ENCODE measurements around the gene ABCC6. TPM values are rescaled to one million over a fixed set of nuclear protein-coding genes. Genes with fewer than 3 reads are reported as not detected.
"Not testable (repeated sequence)": the region's sequence is repeated elsewhere in the genome, so short reads cannot be mapped to it uniquely, and the experiment has no call there.

Gene ABCC6
- polyA plus RNA-seq, 3 donors, result 6.1 to 16.5 (median 14.7) TPM

- Mint-ChIP-seq H3K4me3 (no peak overlapping the region), H3K27me3 (ENCODE audit: low read depth in 3 of 3) (no peaks in the 10 kb centered on the region), H3K36me3 (peaks cover 62 to 78% of the 10 kb centered on the region in 2 donors), H3K27ac (no peak overlapping the region), H3K4me1 (no peaks in the 10 kb centered on the region), H3K9me3 (peaks cover 15 to 36% (median 26%) of the 10 kb centered on the region in 7 donors)
- Histone ChIP-seq H3K9me3 (replicated peaks in 1 of 2; ENCODE audit: control insufficient read depth in 1 of 2, insufficient read depth in 1 of 2, low read length in 2 of 2) (peaks cover 18% of the 10 kb centered on the region in 2 donors), H3K79me2 (ENCODE audit: insufficient read depth, low read length) (no peaks in the 10 kb centered on the region), H3K9ac (ENCODE audit: insufficient read depth, low read length, poor library complexity, severe bottlenecking) (no peak overlapping the region), H3K36me3 (replicated peaks in 1 of 2; ENCODE audit: control insufficient read depth in 1 of 2, insufficient read depth in 2 of 2, low read length in 2 of 2) (peaks cover 22 to 85% of the 10 kb centered on the region in 2 donors), H3K27ac (ENCODE audit: low read depth in 1 of 2, low read length in 2 of 2) (no peak overlapping the region), H3K4me2 (replicated peaks; ENCODE audit: extremely low read depth, low read length, poor library complexity, severe bottlenecking) (no peak overlapping the region), H3K4me1 (ENCODE audit: control insufficient read depth in 1 of 2, insufficient read depth in 2 of 2, low read length in 2 of 2) (no peaks in the 10 kb centered on the region), H3K4me3 (replicated peaks in 1 of 3; ENCODE audit: low read depth in 2 of 3, low read length in 3 of 3) (no peak overlapping the region), H4K20me1 (ENCODE audit: insufficient read depth, low read length) (no peaks in the 10 kb centered on the region), H3K27me3 (ENCODE audit: control insufficient read depth in 2 of 2, insufficient read depth in 2 of 2, low read length in 2 of 2) (no peaks in the 10 kb centered on the region), H2AFZ (ENCODE audit: insufficient read depth, low read depth, low read length, poor library complexity, severe bottlenecking) (no peak overlapping the region)
- intact Hi-C loops (cut with micrococcal nuclease), result no loop called here
- TF ChIP-seq, protein P1, sequence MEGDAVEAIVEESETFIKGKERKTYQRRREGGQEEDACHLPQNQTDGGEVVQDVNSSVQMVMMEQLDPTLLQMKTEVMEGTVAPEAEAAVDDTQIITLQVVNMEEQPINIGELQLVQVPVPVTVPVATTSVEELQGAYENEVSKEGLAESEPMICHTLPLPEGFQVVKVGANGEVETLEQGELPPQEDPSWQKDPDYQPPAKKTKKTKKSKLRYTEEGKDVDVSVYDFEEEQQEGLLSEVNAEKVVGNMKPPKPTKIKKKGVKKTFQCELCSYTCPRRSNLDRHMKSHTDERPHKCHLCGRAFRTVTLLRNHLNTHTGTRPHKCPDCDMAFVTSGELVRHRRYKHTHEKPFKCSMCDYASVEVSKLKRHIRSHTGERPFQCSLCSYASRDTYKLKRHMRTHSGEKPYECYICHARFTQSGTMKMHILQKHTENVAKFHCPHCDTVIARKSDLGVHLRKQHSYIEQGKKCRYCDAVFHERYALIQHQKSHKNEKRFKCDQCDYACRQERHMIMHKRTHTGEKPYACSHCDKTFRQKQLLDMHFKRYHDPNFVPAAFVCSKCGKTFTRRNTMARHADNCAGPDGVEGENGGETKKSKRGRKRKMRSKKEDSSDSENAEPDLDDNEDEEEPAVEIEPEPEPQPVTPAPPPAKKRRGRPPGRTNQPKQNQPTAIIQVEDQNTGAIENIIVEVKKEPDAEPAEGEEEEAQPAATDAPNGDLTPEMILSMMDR (IDR thresholded peaks at IDR 0.05), result no peak
- WGBS (ENCODE audit: insufficient coverage), result 100% methylated on average over 3 of the region's 4 CpGs
- no peak for DNase-seq
Measured at GRCh38 chr16:16163109-16163508, 60.2 kb downstream of the ABCC6 start.

- TF ChIP-seq, protein P1 (IDR thresholded peaks at IDR 0.05), result no peak
- H3K4me3 ChIP-seq (replicated peaks in 1 of 3; ENCODE audit: low read depth in 2 of 3, low read length in 3 of 3), result no peak overlapping the region
- no peak overlapping the region for H3K4me2 ChIP-seq (replicated peaks; ENCODE audit: extremely low read depth, low read length, poor library complexity, severe bottlenecking)
- H3K27ac ChIP-seq (ENCODE audit: low read depth in 1 of 2, low read length in 2 of 2), result no peak overlapping the region
- H2AFZ ChIP-seq (ENCODE audit: insufficient read depth, low read depth, low read length, poor library complexity, severe bottlenecking), result no peak overlapping the region
- no peaks in the 10 kb centered on the region for H3K4me1 ChIP-seq (ENCODE audit: control insufficient read depth in 1 of 2, insufficient read depth in 2 of 2, low read length in 2 of 2)
- H3K79me2 ChIP-seq (ENCODE audit: insufficient read depth, low read length), result no peaks in the 10 kb centered on the region
- H3K27me3 Mint-ChIP-seq (ENCODE audit: low read depth in 3 of 3), result no peaks in the 10 kb centered on the region
- intact Hi-C loops (cut with micrococcal nuclease), result no loop called here
- no peak for DNase-seq
- no peak overlapping the region for H3K27ac Mint-ChIP-seq
- peaks cover 22 to 85% of the 10 kb centered on the region in 2 donors for H3K36me3 ChIP-seq (replicated peaks in 1 of 2; ENCODE audit: control insufficient read depth in 1 of 2, insufficient read depth in 2 of 2, low read length in 2 of 2)
- no peak overlapping the region for H3K9ac ChIP-seq (ENCODE audit: insufficient read depth, low read length, poor library complexity, severe bottlenecking)
- H3K4me1 Mint-ChIP-seq, result no peaks in the 10 kb centered on the region
- no peaks in the 10 kb centered on the region for H4K20me1 ChIP-seq (ENCODE audit: insufficient read depth, low read length)
- H3K36me3 Mint-ChIP-seq, result peaks cover 60 to 77% of the 10 kb centered on the region in 2 donors
- H3K9me3 ChIP-seq (replicated peaks in 1 of 2; ENCODE audit: control insufficient read depth in 1 of 2, insufficient read depth in 1 of 2, low read length in 2 of 2), result peaks cover 20 to 21% of the 10 kb centered on the region in 2 donors
- no peak overlapping the region for H3K4me3 Mint-ChIP-seq
- H3K9me3 Mint-ChIP-seq, result peaks cover 17 to 38% (median 28%) of the 10 kb centered on the region in 7 donors
- 92% methylated on average over 3 of the region's 3 CpGs for WGBS (ENCODE audit: insufficient coverage)
- no peaks in the 10 kb centered on the region for H3K27me3 ChIP-seq (ENCODE audit: control insufficient read depth in 2 of 2, insufficient read depth in 2 of 2, low read length in 2 of 2)
Measured at GRCh38 chr16:16162591-16162990, 60.7 kb downstream of the ABCC6 start.

- DNase-seq; H2AFZ ChIP-seq (ENCODE audit: insufficient read depth, low read depth, low read length, poor library complexity, severe bottlenecking); H3K4me3 ChIP-seq (replicated peaks in 1 of 3; ENCODE audit: low read depth in 2 of 3, low read length in 3 of 3); H4K20me1 ChIP-seq (ENCODE audit: insufficient read depth, low read length); H3K4me1 ChIP-seq (ENCODE audit: control insufficient read depth in 1 of 2, insufficient read depth in 2 of 2, low read length in 2 of 2); H3K27ac Mint-ChIP-seq; H3K27me3 Mint-ChIP-seq (ENCODE audit: low read depth in 3 of 3); H3K79me2 ChIP-seq (ENCODE audit: insufficient read depth, low read length); H3K9ac ChIP-seq (ENCODE audit: insufficient read depth, low read length, poor library complexity, severe bottlenecking); H3K4me3 Mint-ChIP-seq; intact Hi-C loops (cut with micrococcal nuclease); H3K4me1 Mint-ChIP-seq; H3K4me2 ChIP-seq (replicated peaks; ENCODE audit: extremely low read depth, low read length, poor library complexity, severe bottlenecking); H3K27me3 ChIP-seq (ENCODE audit: control insufficient read depth in 2 of 2, insufficient read depth in 2 of 2, low read length in 2 of 2); H3K27ac ChIP-seq (ENCODE audit: low read depth in 1 of 2, low read length in 2 of 2): not testable (repeated sequence)
- WGBS (ENCODE audit: insufficient coverage), result 100% methylated on average over 3 of the region's 5 CpGs
- peaks cover 22 to 24% of the 10 kb centered on the region in 2 donors for H3K9me3 ChIP-seq (replicated peaks in 1 of 2; ENCODE audit: control insufficient read depth in 1 of 2, insufficient read depth in 1 of 2, low read length in 2 of 2)
- H3K36me3 Mint-ChIP-seq, result peaks cover 67 to 79% of the 10 kb centered on the region in 2 donors
- H3K36me3 ChIP-seq (replicated peaks in 1 of 2; ENCODE audit: control insufficient read depth in 1 of 2, insufficient read depth in 2 of 2, low read length in 2 of 2), result peaks cover 24 to 86% of the 10 kb centered on the region in 2 donors
- H3K9me3 Mint-ChIP-seq, result peaks cover 21 to 43% (median 32%) of the 10 kb centered on the region in 7 donors
Measured at GRCh38 chr16:16161840-16162239, 61.5 kb downstream of the ABCC6 start.

Measured in CD14-positive monocyte (primary cell).